PC-9 (cell line): ENCODE data around the gene EXOC2. TPM values are rescaled to one million over a fixed set of nuclear protein-coding genes. Genes with fewer than 3 reads are reported as not detected.
A peak's percentile ranks its signal among the peaks of the same experiment; 100 is the strongest.

Experiments
- BruUV-seq: library from RNA; stranded (reverse); fragments of 400-500 nt; replicated peaks from 2 replicates; lab custom pipeline; 2021; lab: Mats Ljungman, UMichigan
- CTCF ChIA-PET: fragments of 300-600 bp; sonication (Branson Sonifier 250); formaldehyde crosslinking; loops from one replicate; lab custom pipeline; 2022; ENCODE audit warnings: antibody characterized with exemption; lab: Charles Lee
- POLR2A ChIA-PET: fragments of 300-600 bp; sonication (Branson Sonifier 250); formaldehyde crosslinking; loops from one replicate; lab custom pipeline; 2022; ENCODE audit warnings: antibody characterized with exemption; ENCODE audit not compliant: unreplicated experiment; lab: Charles Lee
- DNase-seq, 2 experiments: peaks; one replicate each; pipeline versions ENCODE4 v3.0.0 to v3.0.0-alpha.2; 2015 to 2022; ENCODE audit warnings: mixed read lengths in 1 of 2
- H2AFZ ChIP-seq: fragments of 200-600 bp; sonication (generic); 2 replicates; pipeline ENCODE4 v1.8.1; 2017; ENCODE audit warnings: antibody characterized with exemption
- H3F3A ChIP-seq: fragments of 200-600 bp; sonication (generic); 2 replicates; pipeline ENCODE4 v1.8.1; 2017; ENCODE audit warnings: antibody characterized with exemption, mild to moderate bottlenecking, low read depth; ENCODE audit not compliant: insufficient read depth
- H3K27ac ChIP-seq: fragments of 200-600 bp; sonication (generic); 2 replicates; pipeline ENCODE4 v1.6.1; 2016; ENCODE audit warnings: mixed run types
- H3K27me3 ChIP-seq: fragments of 200-600 bp; sonication (generic); 2 replicates; pipeline ENCODE4 v1.6.1; 2016; ENCODE audit warnings: low read depth, mixed run types; ENCODE audit not compliant: insufficient read depth
- H3K36me3 ChIP-seq: fragments of 200-600 bp; sonication (generic); 2 replicates; pipeline ENCODE4 v1.6.1; 2016; ENCODE audit warnings: low read depth, mixed run types
- H3K4me1 ChIP-seq: fragments of 200-600 bp; sonication (generic); replicated peaks from 2 replicates; pipeline ENCODE4 v1.6.1; 2016; ENCODE audit warnings: mixed run types; ENCODE audit not compliant: insufficient read depth
- H3K4me2 ChIP-seq: fragments of 200-600 bp; sonication (generic); 2 replicates; pipeline ENCODE4 v1.6.1; 2017; ENCODE audit warnings: mixed run types
- H3K4me3 ChIP-seq: fragments of 200-600 bp; sonication (generic); 2 replicates; pipeline ENCODE4 v1.6.1; 2016; ENCODE audit warnings: mixed run types
- H3K79me2 ChIP-seq: fragments of 200-600 bp; sonication (generic); 2 replicates; pipeline ENCODE4 v1.6.1; 2017; ENCODE audit warnings: low read depth, mixed run types
- H3K9me2 ChIP-seq: fragments of 200-600 bp; sonication (generic); 2 replicates; pipeline ENCODE4 v1.8.1; 2017; ENCODE audit warnings: mild to moderate bottlenecking; ENCODE audit not compliant: insufficient read depth
- H3K9me3 ChIP-seq: fragments of 200-600 bp; sonication (generic); 2 replicates; pipeline ENCODE4 v1.8.1; 2016; ENCODE audit warnings: low read depth; ENCODE audit not compliant: insufficient read depth
- H4K20me1 ChIP-seq: fragments of 200-600 bp; sonication (generic); 2 replicates; pipeline ENCODE4 v1.8.1; 2017; ENCODE audit not compliant: insufficient read depth
- CTCF ChIP-seq: fragments of 200-600 bp; sonication (generic); conservative IDR thresholded peaks from 2 replicates; pipeline ENCODE4 v1.6.1; 2017; ENCODE audit warnings: mixed run types, antibody characterized with exemption, mild to moderate bottlenecking, moderate library complexity
- EZH2 ChIP-seq: fragments of 200-600 bp; sonication (generic); IDR thresholded peaks from 2 replicates; pipeline ENCODE4 v1.8.0; 2017; ENCODE audit warnings: antibody characterized with exemption, low read depth
- intact Hi-C: fragments of 100-400 bp; cut with micrococcal nuclease; formaldehyde crosslinking; loops from one replicate; pipeline ENCODE4 v1.10.0; 2022; ENCODE audit not compliant: unreplicated experiment
- total RNA-seq: library from RNA; stranded (reverse); gene quantifications from 2 replicates; pipeline ENCODE4 v1.2.3, GENCODE V29; 2021

EXOC2 gene
- total RNA-seq, 1 experiment from 2014 or later: 28.2 TPM

GRCh38 chr6:599576-600448 lies 93.1 kb downstream of the EXOC2 start:
- H3K79me2 ChIP-seq: no peaks in the 10 kb centered on the region
- H4K20me1 ChIP-seq: no peaks in the 10 kb centered on the region
- no peak overlapping the region for H3K4me3 ChIP-seq
- BruUV-seq: no TSS peak
- H3K27me3 ChIP-seq: no peaks in the 10 kb centered on the region
- no peaks in the 10 kb centered on the region for H3K4me1 ChIP-seq
- H3K4me2 ChIP-seq: no peak overlapping the region
- no peaks in the 10 kb centered on the region for H3K9me3 ChIP-seq
- no peak overlapping the region for H2AFZ ChIP-seq
- CTCF ChIA-PET: no interaction called here
- H3F3A ChIP-seq: no peaks in the 10 kb centered on the region
- H3K27ac ChIP-seq: no peak overlapping the region
- DNase-seq: no peak
- no peaks in the 10 kb centered on the region for H3K9me2 ChIP-seq
- intact Hi-C loops: loop anchor here (10.0 kb wide), 1 partner anchor 195 kb away; no protein-coding TSS in a partner anchor
- H3K36me3 ChIP-seq: no peaks in the 10 kb centered on the region
- TF ChIP-seq EZH2 (no peak), CTCF (no peak)
- POLR2A ChIA-PET: no interaction called here

GRCh38 chr6:593907-594212 lies 99.1 kb downstream of the EXOC2 start:
- Histone ChIP-seq H3K36me3 (no peaks in the 10 kb centered on the region), H3K9me2 (no peaks in the 10 kb centered on the region), H4K20me1 (no peaks in the 10 kb centered on the region), H3K4me3 (no peak overlapping the region), H2AFZ (no peak overlapping the region), H3K4me1 (no peaks in the 10 kb centered on the region), H3K27me3 (no peaks in the 10 kb centered on the region), H3K79me2 (no peaks in the 10 kb centered on the region), H3K9me3 (no peaks in the 10 kb centered on the region), H3K4me2 (no peak overlapping the region), H3F3A (no peaks in the 10 kb centered on the region), H3K27ac (no peak overlapping the region)
- ChIA-PET CTCF (no interaction called here), POLR2A (no interaction called here)
- no peak for DNase-seq
- intact Hi-C loops: loop anchor here (1.0 to 10.0 kb wide), 6 partner anchors 201 to 843 kb away; no protein-coding TSS in a partner anchor
- no TSS peak for BruUV-seq
- TF ChIP-seq CTCF (no peak), EZH2 (no peak)

GRCh38 chr6:593139-593906 lies 99.6 kb downstream of the EXOC2 start:
- Histone ChIP-seq H3K9me2 (no peaks in the 10 kb centered on the region), H3K36me3 (no peaks in the 10 kb centered on the region), H2AFZ (no peak overlapping the region), H3K27me3 (no peaks in the 10 kb centered on the region), H3K4me2 (no peak overlapping the region), H3K79me2 (no peaks in the 10 kb centered on the region), H3K9me3 (no peaks in the 10 kb centered on the region), H3K27ac (no peak overlapping the region), H4K20me1 (no peaks in the 10 kb centered on the region), H3K4me1 (no peaks in the 10 kb centered on the region), H3F3A (no peaks in the 10 kb centered on the region), H3K4me3 (no peak overlapping the region)
- TF ChIP-seq CTCF: peak; percentile 68
- no peak for TF ChIP-seq EZH2
- intact Hi-C loops: loop anchor here (1.0 to 10.0 kb wide), 6 partner anchors 201 to 844 kb away; no protein-coding TSS in a partner anchor
- peak; percentile 31 to 48 for DNase-seq
- ChIA-PET POLR2A (no interaction called here), CTCF (interaction anchor here (0.6 to 1.0 kb wide), 4 partner anchors 404 to 831 kb away, joined by 3 to 7 read pairs (median 5); no protein-coding TSS in a partner anchor)
- BruUV-seq: no TSS peak
